OCI-LY3 (cell line): Measurements from ENCODE around the gene MROH7.

Source experiments
- EZH2phosphoT487 ChIP-seq: fragments of 200-600 bp; shearing (Covaris generic); IDR thresholded peaks from 2 replicates; pipeline ENCODE4 v1.6.1; 2018; ENCODE audit warnings: antibody characterized with exemption, mixed run types, low read depth
- TF ChIP-seq, protein P1 (sequence below): fragments of 200-600, 300-600 bp; sonication (generic); IDR thresholded peaks from 2 replicates; pipeline ENCODE4 v1.5.1; 2014; ENCODE audit warnings: antibody characterized with exemption, low read length, low read depth

DNA sequence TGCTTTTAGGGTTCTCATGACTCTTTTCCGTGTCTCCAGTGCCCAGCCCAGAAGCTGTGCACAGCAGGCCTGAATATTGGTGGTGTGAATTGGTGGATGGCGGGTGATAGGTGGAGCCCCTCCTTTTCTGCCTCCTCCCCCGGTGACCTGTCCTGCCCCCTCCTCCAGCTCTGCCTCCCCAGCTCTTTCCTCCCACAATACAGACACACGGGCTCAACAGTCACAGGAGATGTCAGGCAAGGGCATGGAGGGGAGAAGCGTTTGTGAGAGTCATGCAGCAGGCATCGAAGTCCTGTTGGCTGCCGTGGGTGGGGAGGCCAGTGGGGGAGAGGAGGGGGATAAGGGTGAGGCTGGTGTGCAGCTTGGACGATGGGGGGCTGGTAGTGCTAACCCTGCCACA is 56.8 kb downstream of the MROH7 start:
- TF ChIP-seq, protein P1, sequence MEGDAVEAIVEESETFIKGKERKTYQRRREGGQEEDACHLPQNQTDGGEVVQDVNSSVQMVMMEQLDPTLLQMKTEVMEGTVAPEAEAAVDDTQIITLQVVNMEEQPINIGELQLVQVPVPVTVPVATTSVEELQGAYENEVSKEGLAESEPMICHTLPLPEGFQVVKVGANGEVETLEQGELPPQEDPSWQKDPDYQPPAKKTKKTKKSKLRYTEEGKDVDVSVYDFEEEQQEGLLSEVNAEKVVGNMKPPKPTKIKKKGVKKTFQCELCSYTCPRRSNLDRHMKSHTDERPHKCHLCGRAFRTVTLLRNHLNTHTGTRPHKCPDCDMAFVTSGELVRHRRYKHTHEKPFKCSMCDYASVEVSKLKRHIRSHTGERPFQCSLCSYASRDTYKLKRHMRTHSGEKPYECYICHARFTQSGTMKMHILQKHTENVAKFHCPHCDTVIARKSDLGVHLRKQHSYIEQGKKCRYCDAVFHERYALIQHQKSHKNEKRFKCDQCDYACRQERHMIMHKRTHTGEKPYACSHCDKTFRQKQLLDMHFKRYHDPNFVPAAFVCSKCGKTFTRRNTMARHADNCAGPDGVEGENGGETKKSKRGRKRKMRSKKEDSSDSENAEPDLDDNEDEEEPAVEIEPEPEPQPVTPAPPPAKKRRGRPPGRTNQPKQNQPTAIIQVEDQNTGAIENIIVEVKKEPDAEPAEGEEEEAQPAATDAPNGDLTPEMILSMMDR, result no peak
- TF ChIP-seq EZH2phosphoT487, result no peak
